GM21447 (cell line): ENCODE measurements around the gene GLIS1.

Experiments
- ATAC-seq: cut with Tn5 transposase; IDR thresholded peaks from one replicate; pipeline ENCODE4 v1.9.1; 2021; ENCODE audit not compliant: unreplicated experiment

Gene GLIS1

DNA sequence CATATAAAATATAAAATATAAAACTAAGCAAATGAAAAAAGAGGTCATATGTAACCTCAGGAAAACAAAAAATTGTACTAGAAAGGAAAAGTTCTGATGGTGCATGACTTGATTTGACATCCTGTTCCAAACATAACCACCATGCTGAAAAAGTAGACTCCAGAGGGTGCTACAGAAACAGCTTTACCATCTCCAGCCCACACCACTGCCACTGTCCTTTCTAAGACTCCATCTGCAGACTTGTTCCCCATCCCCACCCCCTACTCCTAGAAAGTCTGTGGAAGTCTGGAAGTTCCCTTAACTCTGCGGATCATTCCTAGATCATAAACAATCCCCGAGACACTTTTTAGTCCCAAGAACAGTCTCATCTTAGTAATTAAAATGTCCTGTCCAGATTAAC, 20.5 kb downstream of the GLIS1 start:
- no peak for ATAC-seq

DNA sequence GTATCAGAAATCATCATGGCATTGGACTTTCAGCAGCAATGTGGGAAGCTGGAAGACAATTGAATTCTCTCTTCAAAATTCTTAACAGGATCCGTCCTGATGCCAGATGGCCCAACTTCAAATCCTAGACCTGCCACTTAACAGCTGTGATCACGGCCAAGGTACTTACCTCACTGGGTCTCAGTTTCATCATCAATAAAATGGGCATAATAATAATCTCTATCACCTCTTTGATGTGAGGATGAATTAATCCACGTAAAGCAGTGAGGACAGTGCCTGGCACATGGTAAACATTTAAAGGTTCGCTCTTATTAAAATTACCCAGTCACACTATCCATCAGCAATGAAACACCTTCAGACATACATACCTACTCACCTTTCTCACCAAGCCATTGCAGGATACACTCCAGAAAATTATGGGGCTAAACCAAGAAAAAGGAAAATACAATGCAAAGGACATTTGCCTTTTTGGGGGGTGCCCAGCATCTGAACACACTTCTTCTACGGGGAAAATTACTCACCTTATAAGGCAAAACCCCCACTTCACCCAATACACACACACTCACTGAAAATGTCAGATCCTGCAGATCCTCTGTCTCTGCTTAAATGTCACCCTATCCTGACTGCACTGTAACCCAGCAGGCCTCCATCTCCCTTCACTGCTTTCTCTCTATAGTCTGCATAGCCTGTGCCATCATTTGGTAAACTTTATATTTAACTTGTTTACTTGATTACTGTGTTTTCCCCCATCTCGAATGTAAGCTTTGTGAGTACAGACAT, 21.7 kb downstream of the GLIS1 start:
- no peak for ATAC-seq

- no peak for ATAC-seq
These were observed 22.8 kb downstream of the GLIS1 start for GRCh38 chr1:53716150-53716549.

GRCh38 chr1:53715478-53715877, 23.5 kb downstream of the GLIS1 start:
- no peak for ATAC-seq

- ATAC-seq: no peak
These were observed 26.7 kb downstream of the GLIS1 start for GRCh38 chr1:53712276-53712675.

DNA sequence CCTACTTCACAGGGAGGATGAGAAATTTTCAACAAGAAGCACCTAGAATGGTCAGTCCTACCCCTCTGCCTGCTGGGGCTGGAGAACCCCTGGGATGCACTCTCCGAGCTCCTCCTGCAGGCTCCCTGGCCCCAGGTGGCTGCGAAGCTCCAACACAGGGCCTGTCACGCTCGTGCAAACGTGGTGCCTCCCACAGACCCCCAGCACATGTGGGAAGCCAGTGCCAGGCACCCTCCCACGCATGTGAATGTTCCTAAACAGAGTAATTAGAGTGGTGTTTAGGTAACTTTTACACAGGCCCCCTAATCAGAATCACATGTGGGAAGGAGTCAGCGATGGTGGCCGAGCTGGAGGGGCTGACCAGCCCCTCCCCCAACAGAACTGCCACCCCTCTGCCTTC, 28.4 kb downstream of the GLIS1 start:
- ATAC-seq: no peak

- no peak for ATAC-seq
These were observed 30.3 kb downstream of the GLIS1 start for GRCh38 chr1:53708687-53709086.

DNA sequence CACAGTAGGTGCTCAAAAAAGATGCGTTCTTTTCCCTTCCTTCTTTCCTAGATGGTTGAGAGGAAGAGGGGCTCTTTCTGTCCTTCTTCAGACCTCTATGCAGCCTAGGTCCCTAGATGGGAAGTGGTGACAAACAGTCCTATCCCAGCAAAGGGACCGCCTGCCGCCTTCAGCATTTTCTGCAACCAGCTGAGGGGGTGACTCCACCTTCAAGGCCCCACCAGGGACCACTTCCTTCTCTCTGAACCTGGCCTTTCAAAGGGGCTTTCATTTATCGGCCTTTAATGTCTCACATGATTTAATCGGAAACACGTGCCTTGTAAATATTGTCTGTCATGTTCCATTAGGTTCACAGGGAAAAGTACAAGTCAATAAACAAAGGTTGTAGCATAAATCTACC, 32.6 kb downstream of the GLIS1 start:
- ATAC-seq: no peak

DNA sequence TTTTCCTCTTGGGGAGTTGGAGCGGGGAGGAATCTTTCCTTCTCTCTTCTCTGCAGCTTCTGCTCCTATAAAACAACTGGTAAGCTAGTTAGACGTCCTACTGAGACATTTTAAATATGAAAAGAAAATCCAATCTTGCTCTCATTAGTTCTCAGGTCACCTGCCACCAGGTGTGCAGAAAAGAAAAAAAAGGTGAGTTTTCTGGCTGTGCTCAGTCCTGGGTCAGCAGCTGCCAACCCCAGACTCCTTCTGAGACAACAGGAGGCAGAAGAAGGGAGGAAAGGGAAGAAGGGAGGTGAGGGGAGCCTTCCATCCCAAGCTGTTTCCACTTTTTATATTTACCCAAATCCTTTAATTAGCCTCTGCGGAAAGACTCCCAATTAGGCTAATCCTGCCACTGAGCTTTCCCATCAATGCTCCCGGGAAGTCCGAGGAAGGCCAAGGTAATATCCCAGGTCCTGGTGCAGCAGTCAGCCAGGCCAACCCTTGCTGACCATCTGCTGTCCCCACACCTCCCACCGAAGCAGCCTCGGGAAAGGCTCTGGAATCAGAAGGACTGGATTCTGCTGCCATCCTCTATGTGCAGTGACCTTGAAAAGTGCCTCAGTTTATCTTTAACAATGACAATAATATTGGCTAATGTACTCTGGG, 33.4 kb downstream of the GLIS1 start:
- ATAC-seq: no peak

DNA sequence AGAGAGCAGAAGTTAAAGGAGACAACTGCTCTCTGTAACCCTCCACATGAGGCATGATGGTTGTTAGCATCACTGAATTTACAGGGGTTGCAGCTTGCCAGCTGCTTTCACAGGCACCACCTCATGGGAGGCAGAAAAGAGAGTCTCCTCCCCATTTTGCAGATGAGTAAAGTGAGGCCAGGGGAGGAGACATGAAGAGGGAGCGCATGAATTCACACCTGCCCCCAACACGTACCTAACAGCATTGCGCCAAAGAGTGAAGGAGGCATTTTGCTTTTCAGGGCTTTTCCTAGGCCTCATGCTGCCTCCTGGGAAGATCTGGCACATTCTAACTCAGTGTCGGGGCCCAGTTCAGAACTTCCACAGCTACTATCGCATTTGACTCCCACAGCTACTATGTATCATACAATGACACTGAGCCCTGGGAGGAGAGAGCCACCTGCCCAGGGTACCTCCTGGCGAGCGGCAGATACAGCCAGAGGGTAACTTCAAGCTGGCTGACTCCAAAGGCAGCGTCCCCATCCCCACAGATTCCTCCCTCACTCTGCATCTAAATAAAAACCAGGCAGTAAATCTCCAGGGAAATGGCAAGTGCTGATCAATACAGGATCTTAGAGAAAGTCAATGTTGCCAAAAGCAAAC, 34.0 kb downstream of the GLIS1 start:
- no peak for ATAC-seq

- ATAC-seq: no peak
These were observed 34.7 kb downstream of the GLIS1 start for GRCh38 chr1:53704304-53704703.

- no peak for ATAC-seq
These were observed 35.8 kb downstream of the GLIS1 start for GRCh38 chr1:53703174-53703573.

GRCh38 chr1:53702341-53702740, 36.6 kb downstream of the GLIS1 start:
- ATAC-seq: no peak

DNA sequence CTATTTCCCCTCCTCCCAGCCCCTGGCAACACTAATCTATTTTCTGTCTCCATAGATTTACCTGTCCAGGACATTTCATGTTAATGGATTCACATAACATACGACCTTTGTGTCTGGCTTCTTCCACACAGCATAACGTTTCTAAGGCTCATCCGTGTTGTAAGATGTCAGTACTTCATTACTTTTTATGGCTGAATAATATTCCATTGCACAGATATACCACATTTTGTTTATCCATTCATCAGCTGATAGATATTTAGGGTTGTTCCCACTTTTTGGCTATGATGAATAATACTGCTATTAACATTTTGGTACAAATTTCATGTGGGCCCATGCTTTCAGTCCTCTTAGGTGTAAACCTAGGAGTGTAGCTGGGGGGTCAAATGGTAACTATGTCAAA, 38.2 kb downstream of the GLIS1 start:
- no peak for ATAC-seq

DNA sequence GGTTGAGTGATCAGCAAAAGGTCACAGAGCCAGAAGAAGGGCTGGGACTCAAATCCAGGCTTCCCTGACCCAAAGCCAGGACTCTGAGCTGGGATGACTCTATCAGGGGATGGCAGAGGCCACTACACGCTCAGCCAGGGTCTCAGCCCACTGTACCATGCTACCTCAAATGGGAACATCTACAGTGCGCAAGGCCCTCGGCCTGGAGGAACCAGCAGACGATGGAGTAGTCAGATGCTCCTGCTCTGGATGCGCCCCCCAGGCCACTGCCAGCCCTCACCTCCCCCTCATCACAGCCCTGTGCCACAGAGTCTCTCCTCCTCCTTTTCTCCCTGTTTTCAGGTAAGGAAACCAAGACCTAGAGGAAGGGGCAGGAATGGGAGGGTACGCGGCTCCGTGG, 39.0 kb downstream of the GLIS1 start:
- ATAC-seq: no peak

GRCh38 chr1:53698384-53698980, 40.5 kb downstream of the GLIS1 start:
- no peak for ATAC-seq

- ATAC-seq: no peak
These were observed 41.1 kb downstream of the GLIS1 start for GRCh38 chr1:53697721-53698383.

GRCh38 chr1:53696990-53697389, 42.0 kb downstream of the GLIS1 start:
- ATAC-seq: no peak

DNA sequence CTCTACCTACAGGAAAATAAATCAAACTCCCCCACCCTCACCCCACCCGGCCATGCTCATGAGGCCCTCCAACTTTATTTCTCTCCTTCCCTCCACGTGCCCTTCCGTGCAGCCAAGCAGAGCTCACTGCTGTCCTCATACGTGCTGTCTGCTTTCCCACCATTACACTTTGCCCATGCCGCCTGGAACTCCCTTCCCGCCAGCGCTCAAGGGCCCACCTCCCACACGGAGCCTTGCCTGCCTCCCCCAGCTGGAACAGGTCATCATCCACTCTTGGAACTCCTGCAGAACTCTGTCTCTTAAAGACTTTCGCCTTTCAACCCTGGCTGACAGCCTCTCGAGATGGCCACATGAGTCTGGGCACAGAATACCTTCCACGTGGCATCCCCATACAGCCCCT, 42.4 kb downstream of the GLIS1 start:
- no peak for ATAC-seq

DNA sequence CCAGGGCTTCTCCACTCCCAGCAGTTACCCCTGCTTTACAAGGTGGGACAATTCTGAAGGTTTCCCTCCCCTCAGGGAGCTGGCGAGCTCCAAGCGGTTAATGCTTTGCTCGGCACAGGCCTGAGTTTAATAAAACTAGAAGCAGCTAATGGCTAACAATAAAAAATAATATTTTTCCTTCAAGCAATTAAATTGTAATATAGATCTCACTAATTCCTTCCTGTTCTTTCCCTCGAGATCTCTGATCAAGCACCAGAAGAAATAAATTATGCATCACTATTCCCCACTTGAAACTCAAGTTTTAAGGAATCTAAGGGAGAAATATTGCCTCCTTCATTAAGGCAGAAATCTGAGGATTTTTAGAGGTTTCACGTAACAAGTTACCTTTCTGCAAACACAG, 42.9 kb downstream of the GLIS1 start:
- ATAC-seq: no peak

GRCh38 chr1:53695116-53695515, 43.8 kb downstream of the GLIS1 start:
- no peak for ATAC-seq
